T-helper 2 cell (primary cell): ENCODE results near the gene CFAP161.
"Not testable (repeated sequence)": the region's sequence is repeated elsewhere in the genome, so short reads cannot be mapped to it uniquely, and the experiment has no call there.

Experiments used
- DNase-seq, 5 experiments: peaks; one replicate each; pipeline versions ENCODE4 v3.0.0 to v3.0.0-alpha.2; 2012 to 2022

CFAP161 gene

GRCh38 chr15:81108427-81108826 is 25.6 kb upstream of the CFAP161 start:
- peak in 1 of 5 experiments; percentile 15 for DNase-seq

- no peak for DNase-seq
These were observed 23.1 kb upstream of the CFAP161 start for GRCh38 chr15:81111018-81111417.

GRCh38 chr15:81111510-81112470 is 22.3 kb upstream of the CFAP161 start:
- no peak for DNase-seq

- DNase-seq, result no peak
These were observed 20.8 kb upstream of the CFAP161 start for GRCh38 chr15:81113204-81113657.

DNA sequence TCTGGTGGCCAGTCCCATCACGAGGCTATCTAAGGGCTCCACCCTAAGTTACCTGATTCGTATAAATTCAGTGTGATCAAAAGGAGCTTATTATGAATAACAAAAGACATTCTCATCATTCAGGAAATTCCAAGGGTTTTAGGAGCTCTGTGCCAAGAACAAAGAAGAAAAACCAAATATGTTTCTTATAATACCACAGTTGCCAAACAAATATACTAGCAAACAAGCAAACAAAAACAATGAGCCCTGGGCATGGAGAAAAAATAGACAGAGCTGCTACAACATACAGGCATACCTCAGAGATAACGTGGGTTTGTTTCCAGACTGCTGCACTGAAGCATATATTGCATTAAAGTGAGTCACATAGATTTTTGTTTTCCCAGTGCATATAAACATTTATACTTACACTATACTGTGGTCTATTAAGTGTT is 20.2 kb upstream of the CFAP161 start:
- no peak for DNase-seq

DNA sequence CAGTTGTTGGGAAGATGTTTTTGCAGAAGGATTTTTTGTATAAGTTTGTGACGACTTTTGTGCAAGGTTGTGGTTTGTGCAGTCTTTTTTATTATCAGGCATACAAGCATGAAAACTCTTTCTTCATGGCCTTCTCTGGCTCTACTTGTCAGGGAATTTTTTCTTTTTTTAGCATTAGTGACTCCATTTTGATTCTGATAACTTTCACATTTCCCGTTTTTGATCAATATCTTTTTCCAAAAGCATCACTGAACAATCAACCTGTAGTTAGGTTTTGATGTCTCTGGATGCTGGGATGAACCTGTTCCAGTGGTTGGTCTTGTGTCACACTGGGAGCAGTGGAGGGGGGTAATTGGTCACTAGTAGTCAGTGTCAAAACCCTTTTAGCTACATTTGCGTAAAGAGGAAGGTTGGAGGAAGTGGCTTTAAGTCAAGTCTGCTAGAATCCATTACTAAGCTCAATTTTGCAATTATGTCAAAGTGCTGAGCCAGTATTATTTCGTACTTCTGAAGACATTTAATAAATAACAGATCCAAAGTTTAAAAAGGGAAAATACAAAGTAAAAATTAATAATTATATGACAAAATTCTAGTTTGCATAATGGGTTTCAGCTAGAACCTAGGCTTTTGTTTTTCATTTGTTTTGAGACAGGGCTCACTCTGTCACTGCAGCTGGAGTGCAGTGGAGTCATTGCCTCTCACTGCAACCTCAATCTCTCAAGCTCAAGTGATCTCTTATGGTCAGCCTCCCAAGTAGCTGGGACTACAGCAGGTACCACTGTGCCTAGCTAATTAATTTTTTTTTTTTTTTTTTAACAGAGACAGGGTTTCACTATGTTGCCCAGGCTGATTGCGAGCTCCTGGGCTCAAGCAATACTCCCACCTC is 18.8 kb upstream of the CFAP161 start:
- DNase-seq, result no peak

GRCh38 chr15:81117136-81117535 is 16.9 kb upstream of the CFAP161 start:
- no peak for DNase-seq

GRCh38 chr15:81117581-81117980 is 16.5 kb upstream of the CFAP161 start:
- DNase-seq, result no peak

- DNase-seq, result no peak
These were observed 15.7 kb upstream of the CFAP161 start for GRCh38 chr15:81118361-81118760.

GRCh38 chr15:81120069-81120468 is 14.0 kb upstream of the CFAP161 start:
- DNase-seq, result no peak

GRCh38 chr15:81126892-81127291 is 7.2 kb upstream of the CFAP161 start:
- no peak for DNase-seq

GRCh38 chr15:81141478-81141877 is 7.4 kb downstream of the CFAP161 start:
- DNase-seq, result not testable (repeated sequence)

- no peak for DNase-seq
These were observed 11.9 kb downstream of the CFAP161 start for GRCh38 chr15:81146006-81146405.

- DNase-seq, result no peak
These were observed 12.4 kb downstream of the CFAP161 start for GRCh38 chr15:81146466-81146865.

DNA sequence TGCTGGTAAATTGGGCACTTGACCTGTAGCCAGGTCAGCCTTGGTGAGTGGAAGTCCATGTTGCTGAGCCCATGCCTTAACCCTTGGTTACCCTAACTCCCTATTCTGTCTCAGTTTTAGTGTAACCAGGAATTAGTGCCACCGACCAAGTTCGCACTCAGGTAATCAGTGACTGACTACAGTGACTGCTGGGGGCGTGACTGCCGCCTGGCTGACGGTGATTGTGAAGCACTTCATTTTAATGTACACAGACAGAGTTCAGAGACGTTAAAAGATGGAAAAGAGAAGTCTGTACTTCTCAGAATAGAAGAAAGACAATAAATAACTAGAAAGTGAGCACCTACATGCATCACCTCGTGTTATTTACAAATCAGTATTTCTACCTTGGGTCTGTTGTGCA is 17.3 kb downstream of the CFAP161 start:
- no peak for DNase-seq

DNA sequence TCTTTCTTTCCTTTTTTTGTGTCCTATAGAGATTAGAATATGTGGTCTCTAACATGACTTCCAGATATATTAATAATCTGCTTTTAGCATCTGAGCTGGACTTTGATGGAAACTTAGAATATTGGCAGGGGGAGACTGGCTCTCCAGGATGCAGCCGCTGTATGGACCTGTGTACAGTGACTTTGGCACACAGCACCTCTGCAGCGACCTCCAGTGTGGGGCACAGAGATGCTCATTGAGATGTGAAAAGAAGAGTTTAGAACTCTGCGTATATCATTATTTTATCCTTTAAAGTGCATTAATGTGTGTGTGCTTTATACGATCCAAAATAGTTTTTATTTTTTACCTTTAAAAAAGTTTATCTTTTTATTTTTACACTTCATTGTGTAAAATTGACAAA is 18.3 kb downstream of the CFAP161 start:
- DNase-seq, result no peak

GRCh38 chr15:81152799-81153198 is 18.7 kb downstream of the CFAP161 start:
- no peak for DNase-seq

DNA sequence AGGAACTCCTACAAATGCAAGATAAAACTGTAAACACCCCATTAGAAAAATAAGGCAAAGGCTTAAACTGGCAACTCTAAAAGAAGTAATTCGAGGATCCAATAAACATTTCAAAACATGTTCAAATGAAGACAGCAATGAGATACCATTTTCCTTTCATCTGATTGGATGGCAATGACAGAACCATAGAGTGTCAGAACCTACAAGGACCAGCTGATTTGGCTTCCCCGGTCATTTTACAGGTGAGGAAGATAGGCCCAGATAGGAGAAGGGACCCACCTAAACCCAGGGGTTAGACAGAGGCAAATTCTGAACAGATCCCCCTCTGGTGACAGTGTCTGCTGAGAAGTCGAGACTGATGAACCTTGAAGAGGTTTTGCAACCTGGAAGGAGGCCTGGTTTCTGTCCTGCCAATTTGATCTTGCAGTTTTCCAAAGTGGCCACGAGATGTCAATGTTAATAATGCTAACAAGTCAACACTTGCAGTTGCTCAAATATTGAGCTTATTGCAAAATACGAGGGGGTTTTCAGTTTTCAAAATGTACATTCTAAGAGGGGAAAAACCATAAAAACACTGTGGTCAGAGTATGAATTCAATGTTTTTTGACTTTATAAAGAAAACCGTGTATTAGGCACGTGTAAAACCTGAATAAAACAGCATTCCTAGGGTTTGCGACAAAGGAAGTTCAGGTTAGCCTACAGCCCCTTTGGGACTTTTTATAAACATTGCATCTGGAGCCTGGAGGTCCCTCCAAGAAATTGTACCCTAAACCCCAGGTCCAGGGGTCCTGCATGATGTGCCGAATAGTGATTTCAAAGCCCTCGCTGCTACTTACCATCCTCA is 21.5 kb downstream of the CFAP161 start:
- DNase-seq, result peak in 1 of 5 experiments; percentile 35

DNA sequence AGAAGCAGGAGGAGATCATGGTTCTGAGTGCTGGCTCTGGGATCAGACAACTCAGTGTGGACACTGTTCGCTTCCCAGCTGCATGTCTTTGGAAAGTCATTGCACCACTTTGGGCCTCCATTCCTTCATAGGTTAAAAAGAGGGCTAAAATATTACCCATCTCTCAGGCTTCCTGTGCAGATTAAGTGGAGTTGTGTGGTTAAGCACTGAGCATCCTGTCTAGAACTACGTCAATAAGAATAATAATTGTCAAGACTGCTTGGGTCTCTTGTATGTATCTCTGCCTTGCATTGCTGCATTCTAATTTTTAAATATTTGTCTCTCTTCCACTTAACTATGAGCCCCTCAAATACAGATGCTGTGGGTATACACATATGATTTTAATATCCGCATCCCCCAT is 22.3 kb downstream of the CFAP161 start:
- DNase-seq, result no peak

GRCh38 chr15:81157195-81157938 is 23.3 kb downstream of the CFAP161 start:
- no peak for DNase-seq

- DNase-seq, result no peak
These were observed 23.8 kb downstream of the CFAP161 start for GRCh38 chr15:81157939-81158223.

GRCh38 chr15:81158561-81158960 is 24.5 kb downstream of the CFAP161 start:
- DNase-seq, result not testable (repeated sequence)
